HCT116 (cell line): ENCODE results near the gene RAD9A.

Experiments used
- CTCF ChIP-seq, 3 experiments: fragments of 200-600 bp in 1 of 3; sonication (generic) in 1 of 3; IDR thresholded peaks in 2 of 3; conservative IDR thresholded peaks in 1 of 3; 2 replicates each; pipeline ENCODE4 v1.5.1; 2012 to 2017; ENCODE audit warnings: low read depth in 2 of 3, low read length in 2 of 3, antibody characterized with exemption in 1 of 3, borderline replicate concordance in 1 of 3, control low read depth in 1 of 3, mild to moderate bottlenecking in 1 of 3, mixed read lengths in 1 of 3, mixed run types in 1 of 3, moderate library complexity in 1 of 3; ENCODE audit not compliant: insufficient read depth in 1 of 3
- EGR1 ChIP-seq: IDR thresholded peaks from 2 replicates; pipeline ENCODE4 v1.6.1; 2012; ENCODE audit warnings: low read depth
- ELF1 ChIP-seq: IDR thresholded peaks from 2 replicates; pipeline ENCODE4 v1.6.1; 2012; ENCODE audit warnings: low read depth, borderline replicate concordance
- EZH2 ChIP-seq: fragments of 200-600 bp; sonication (generic); IDR thresholded peaks from 2 replicates; pipeline ENCODE4 v1.6.1; 2017; ENCODE audit warnings: antibody characterized with exemption, mixed run types
- EZH2phosphoT487 ChIP-seq: fragments of 200-600 bp; IDR thresholded peaks from 2 replicates; pipeline ENCODE4 v1.6.1; 2018; ENCODE audit warnings: antibody characterized with exemption, borderline replicate concordance
- JUND ChIP-seq: IDR thresholded peaks from 2 replicates; pipeline ENCODE4 v1.6.1; 2012
- MAX ChIP-seq: IDR thresholded peaks from 2 replicates; pipeline ENCODE4 v1.6.1; 2012
- POLR2AphosphoS5 ChIP-seq: IDR thresholded peaks from 2 replicates; pipeline ENCODE4 v1.6.1; 2011; ENCODE audit warnings: mild to moderate bottlenecking, low read depth, low read length, moderate library complexity
- RAD21 ChIP-seq: IDR thresholded peaks from 2 replicates; pipeline ENCODE4 v1.6.1; 2012; ENCODE audit warnings: low read depth, mild to moderate bottlenecking
- SP1 ChIP-seq: IDR thresholded peaks from 2 replicates; pipeline ENCODE4 v1.6.1; 2012; ENCODE audit warnings: low read depth
- ZNF274 ChIP-seq: fragments of 200-500 bp; sonication (Bioruptor generic); IDR thresholded peaks from 2 replicates; pipeline ENCODE4 v1.6.1; 2014; ENCODE audit warnings: mild to moderate bottlenecking, low read depth, low read length, inconsistent platforms
- TF ChIP-seq, protein P1 (sequence below): IDR thresholded peaks from 2 replicates; pipeline ENCODE4 v1.6.1; 2011; ENCODE audit warnings: mild to moderate bottlenecking, low read length, moderate library complexity; ENCODE audit not compliant: insufficient replicate concordance; ENCODE audit errors: extremely low read depth
- TF ChIP-seq, protein P2 (sequence below): IDR thresholded peaks from 2 replicates; pipeline ENCODE4 v1.6.1; 2012; ENCODE audit warnings: low read depth

DNA sequence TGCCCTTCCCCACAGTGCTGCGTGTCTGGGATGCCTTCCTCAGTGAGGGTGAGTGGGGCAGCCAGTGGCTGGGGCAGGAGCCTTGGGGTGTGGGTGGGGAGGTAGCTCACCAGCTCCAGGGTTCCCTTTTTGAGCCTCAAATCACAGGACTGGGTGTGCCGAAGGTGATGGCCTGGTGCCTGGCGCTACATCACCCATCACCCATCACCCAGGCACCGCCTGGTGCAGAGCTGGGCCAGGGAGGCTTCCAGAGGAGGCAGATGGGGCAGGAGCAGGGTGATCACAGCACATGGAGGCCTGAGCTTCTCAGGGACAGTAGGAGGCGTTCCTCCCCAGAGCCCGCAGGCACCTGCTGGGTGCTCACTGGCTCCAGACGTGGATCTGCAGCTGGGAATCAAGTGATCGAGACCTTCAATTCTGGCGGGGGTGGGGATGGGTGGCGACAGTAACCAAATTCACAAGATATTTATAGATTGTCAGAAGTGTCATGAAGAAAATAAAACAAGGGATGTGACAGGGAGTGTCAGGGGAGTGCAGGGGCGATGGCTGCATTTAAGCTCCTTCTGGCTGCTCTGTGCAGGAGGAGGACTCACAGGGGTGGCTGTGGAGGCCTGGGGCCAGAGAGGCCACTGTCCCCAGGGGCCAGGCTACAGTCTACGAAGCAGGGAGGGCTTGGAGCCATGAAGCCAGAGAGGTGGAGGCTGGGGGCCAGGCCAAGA is 15.3 kb downstream of the RAD9A start:
- TF ChIP-seq, protein P1, sequence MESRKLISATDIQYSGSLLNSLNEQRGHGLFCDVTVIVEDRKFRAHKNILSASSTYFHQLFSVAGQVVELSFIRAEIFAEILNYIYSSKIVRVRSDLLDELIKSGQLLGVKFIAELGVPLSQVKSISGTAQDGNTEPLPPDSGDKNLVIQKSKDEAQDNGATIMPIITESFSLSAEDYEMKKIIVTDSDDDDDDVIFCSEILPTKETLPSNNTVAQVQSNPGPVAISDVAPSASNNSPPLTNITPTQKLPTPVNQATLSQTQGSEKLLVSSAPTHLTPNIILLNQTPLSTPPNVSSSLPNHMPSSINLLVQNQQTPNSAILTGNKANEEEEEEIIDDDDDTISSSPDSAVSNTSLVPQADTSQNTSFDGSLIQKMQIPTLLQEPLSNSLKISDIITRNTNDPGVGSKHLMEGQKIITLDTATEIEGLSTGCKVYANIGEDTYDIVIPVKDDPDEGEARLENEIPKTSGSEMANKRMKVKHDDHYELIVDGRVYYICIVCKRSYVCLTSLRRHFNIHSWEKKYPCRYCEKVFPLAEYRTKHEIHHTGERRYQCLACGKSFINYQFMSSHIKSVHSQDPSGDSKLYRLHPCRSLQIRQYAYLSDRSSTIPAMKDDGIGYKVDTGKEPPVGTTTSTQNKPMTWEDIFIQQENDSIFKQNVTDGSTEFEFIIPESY, result no peak
- TF ChIP-seq ZNF274 (no peak), POLR2AphosphoS5 (no peak), EZH2 (no peak), SP1 (no peak), CTCF (IDR thresholded peaks at IDR 0.05 in 2 of 3, conservative IDR thresholded peaks at IDR 0.05 in 1 of 3; ENCODE audit: borderline replicate concordance in 1 of 3, insufficient read depth in 1 of 3, low read depth in 2 of 3, low read length in 2 of 3) (no peak), EGR1 (no peak), MAX (no peak), EZH2phosphoT487 (no peak), ELF1 (no peak), RAD21 (no peak), JUND (no peak)
- TF ChIP-seq, protein P2, sequence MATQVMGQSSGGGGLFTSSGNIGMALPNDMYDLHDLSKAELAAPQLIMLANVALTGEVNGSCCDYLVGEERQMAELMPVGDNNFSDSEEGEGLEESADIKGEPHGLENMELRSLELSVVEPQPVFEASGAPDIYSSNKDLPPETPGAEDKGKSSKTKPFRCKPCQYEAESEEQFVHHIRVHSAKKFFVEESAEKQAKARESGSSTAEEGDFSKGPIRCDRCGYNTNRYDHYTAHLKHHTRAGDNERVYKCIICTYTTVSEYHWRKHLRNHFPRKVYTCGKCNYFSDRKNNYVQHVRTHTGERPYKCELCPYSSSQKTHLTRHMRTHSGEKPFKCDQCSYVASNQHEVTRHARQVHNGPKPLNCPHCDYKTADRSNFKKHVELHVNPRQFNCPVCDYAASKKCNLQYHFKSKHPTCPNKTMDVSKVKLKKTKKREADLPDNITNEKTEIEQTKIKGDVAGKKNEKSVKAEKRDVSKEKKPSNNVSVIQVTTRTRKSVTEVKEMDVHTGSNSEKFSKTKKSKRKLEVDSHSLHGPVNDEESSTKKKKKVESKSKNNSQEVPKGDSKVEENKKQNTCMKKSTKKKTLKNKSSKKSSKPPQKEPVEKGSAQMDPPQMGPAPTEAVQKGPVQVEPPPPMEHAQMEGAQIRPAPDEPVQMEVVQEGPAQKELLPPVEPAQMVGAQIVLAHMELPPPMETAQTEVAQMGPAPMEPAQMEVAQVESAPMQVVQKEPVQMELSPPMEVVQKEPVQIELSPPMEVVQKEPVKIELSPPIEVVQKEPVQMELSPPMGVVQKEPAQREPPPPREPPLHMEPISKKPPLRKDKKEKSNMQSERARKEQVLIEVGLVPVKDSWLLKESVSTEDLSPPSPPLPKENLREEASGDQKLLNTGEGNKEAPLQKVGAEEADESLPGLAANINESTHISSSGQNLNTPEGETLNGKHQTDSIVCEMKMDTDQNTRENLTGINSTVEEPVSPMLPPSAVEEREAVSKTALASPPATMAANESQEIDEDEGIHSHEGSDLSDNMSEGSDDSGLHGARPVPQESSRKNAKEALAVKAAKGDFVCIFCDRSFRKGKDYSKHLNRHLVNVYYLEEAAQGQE, result no peak
